HCT116 (cell line): ENCODE measurements around the gene MTM1. TPM values are rescaled to one million over a fixed set of nuclear protein-coding genes. Genes with fewer than 3 reads are reported as not detected.

Experiments
- ATAC-seq: fragments of 200-7000 bp; cut with Tn5 transposase; 2 replicates; pipeline ENCODE4 v1.9.1; 2020; ENCODE audit warnings: mild to moderate bottlenecking, moderate library complexity
- BruUV-seq: library from RNA; stranded (reverse); fragments of 400-500 nt; replicated peaks from 2 replicates; lab custom pipeline; 2021; lab: Mats Ljungman, UMichigan
- CTCF ChIA-PET: fragments of 300-600 bp; sonication (Branson Sonifier 250); formaldehyde crosslinking; loops from one replicate; lab custom pipeline; 2021; ENCODE audit warnings: antibody characterized with exemption; lab: Charles Lee
- POLR2A ChIA-PET: fragments of 300-600, 350-600 bp; sonication (Branson Sonifier 250); formaldehyde crosslinking; loops from one replicate; lab custom pipeline; 2021; ENCODE audit warnings: antibody characterized with exemption; lab: Charles Lee
- RAD21 ChIA-PET, 2 experiments: fragments of 300-600 bp; sonication (Branson Sonifier 250); formaldehyde crosslinking; loops; one replicate each; lab custom pipeline; 2023; ENCODE audit warnings: low total read pairs in 2 of 2; ENCODE audit not compliant: uncharacterized antibody in 2 of 2, unreplicated experiment in 2 of 2, low non-redundant PET in 1 of 2; lab: Charles Lee
- DNase-seq: peaks from one replicate; pipeline ENCODE4 v3.0.0-alpha.2; 2010; ENCODE audit warnings: low read depth, low spot score
- H2AFZ ChIP-seq: fragments of 200-600 bp; shearing (Covaris generic), sonication (generic); 2 replicates; pipeline ENCODE4 v1.6.1; 2017; ENCODE audit warnings: low read depth, mixed run types, mixed read lengths, antibody characterized with exemption, low read length; ENCODE audit not compliant: poor library complexity, severe bottlenecking
- H3K27ac ChIP-seq: 2 replicates; pipeline ENCODE4 v1.5.1; 2012; ENCODE audit warnings: low read depth, low read length
- H3K27me3 ChIP-seq: fragments of 200-600 bp; sonication (generic); 2 replicates; pipeline ENCODE4 v1.6.1; 2016; ENCODE audit warnings: mixed run types, low read length, mixed read lengths; ENCODE audit not compliant: insufficient read depth
- H3K36me3 ChIP-seq, 2 experiments: fragments of 200-500 bp in 1 of 2; fragments of 200-600 bp in 1 of 2; sonication (Bioruptor generic) in 1 of 2; sonication (generic) in 1 of 2; 2 replicates each; pipeline versions ENCODE4 v1.5.1 to v1.6.1; 2014 to 2016; ENCODE audit warnings: low read length in 2 of 2, inconsistent platforms in 1 of 2, mixed read lengths in 1 of 2, mixed run types in 1 of 2; ENCODE audit not compliant: insufficient read depth in 2 of 2, control insufficient read depth in 1 of 2
- H3K4me1 ChIP-seq, 2 experiments: fragments of 200-600 bp in 1 of 2; sonication (generic) in 1 of 2; 2 replicates each; pipeline versions ENCODE4 v1.5.1 to v1.6.1; 2012 to 2017; ENCODE audit warnings: low read length in 2 of 2, inconsistent platforms in 1 of 2, mild to moderate bottlenecking in 1 of 2, mixed read lengths in 1 of 2, mixed run types in 1 of 2, moderate library complexity in 1 of 2; ENCODE audit not compliant: insufficient read depth in 2 of 2, control insufficient read depth in 1 of 2
- H3K4me2 ChIP-seq: fragments of 200-600 bp; sonication (generic); 2 replicates; pipeline ENCODE4 v1.6.1; 2017; ENCODE audit warnings: mixed run types, low read length, mixed read lengths
- H3K4me3 ChIP-seq, 2 experiments: fragments of 200-600 bp in 1 of 2; sonication (generic) in 1 of 2; replicated peaks in 1 of 2; 2 replicates each; pipeline ENCODE4 v1.5.1; 2011 to 2016; ENCODE audit warnings: low read length in 2 of 2, control low read depth in 1 of 2, low read depth in 1 of 2, mild to moderate bottlenecking in 1 of 2, mixed read lengths in 1 of 2, mixed run types in 1 of 2
- H3K79me2 ChIP-seq: fragments of 200-600 bp; sonication (generic); 2 replicates; pipeline ENCODE4 v1.6.1; 2017; ENCODE audit warnings: mild to moderate bottlenecking, mixed run types, low read length, moderate library complexity, mixed read lengths; ENCODE audit not compliant: insufficient read depth
- H3K9ac ChIP-seq: fragments of 200-600 bp; sonication (generic); 2 replicates; pipeline ENCODE4 v1.6.1; 2016; ENCODE audit warnings: low read length, mixed read lengths
- H3K9me2 ChIP-seq: fragments of 200-600 bp; sonication (generic), shearing (Covaris generic); 2 replicates; pipeline ENCODE4 v1.6.1; 2017; ENCODE audit warnings: mixed run types, mild to moderate bottlenecking, moderate library complexity; ENCODE audit not compliant: insufficient read depth
- H3K9me3 ChIP-seq, 2 experiments: fragments of 200-500 bp in 1 of 2; fragments of 200-600 bp in 1 of 2; sonication (Bioruptor generic) in 1 of 2; sonication (generic) in 1 of 2; 2 replicates each; pipeline ENCODE4 v1.6.1; 2014 to 2017; ENCODE audit warnings: low read length in 2 of 2, mixed read lengths in 2 of 2, inconsistent platforms in 1 of 2, low read depth in 1 of 2, mild to moderate bottlenecking in 1 of 2, mixed run types in 1 of 2, moderate library complexity in 1 of 2; ENCODE audit not compliant: control insufficient read depth in 1 of 2, insufficient read depth in 1 of 2
- H4K20me1 ChIP-seq: fragments of 200-600 bp; sonication (generic), shearing (Covaris generic); 2 replicates; pipeline ENCODE4 v1.6.1; 2017; ENCODE audit warnings: mixed run types, mild to moderate bottlenecking, moderate library complexity; ENCODE audit not compliant: insufficient read depth
- CBX3 ChIP-seq: IDR thresholded peaks from 2 replicates; pipeline ENCODE4 v1.6.1; 2012; ENCODE audit warnings: low read depth
- CEBPB ChIP-seq: IDR thresholded peaks from 2 replicates; pipeline ENCODE4 v1.6.1; 2012; ENCODE audit warnings: low read depth
- ELF1 ChIP-seq: IDR thresholded peaks from 2 replicates; pipeline ENCODE4 v1.6.1; 2012; ENCODE audit warnings: low read depth, borderline replicate concordance
- JUND ChIP-seq: IDR thresholded peaks from 2 replicates; pipeline ENCODE4 v1.6.1; 2012
- POLR2AphosphoS5 ChIP-seq: IDR thresholded peaks from 2 replicates; pipeline ENCODE4 v1.6.1; 2011; ENCODE audit warnings: mild to moderate bottlenecking, low read depth, low read length, moderate library complexity
- RAD21 ChIP-seq: IDR thresholded peaks from 2 replicates; pipeline ENCODE4 v1.6.1; 2012; ENCODE audit warnings: low read depth, mild to moderate bottlenecking
- SIN3A ChIP-seq: IDR thresholded peaks from 2 replicates; pipeline ENCODE4 v1.6.1; 2012; ENCODE audit warnings: low read depth
- SP1 ChIP-seq: IDR thresholded peaks from 2 replicates; pipeline ENCODE4 v1.6.1; 2012; ENCODE audit warnings: low read depth
- SRF ChIP-seq: IDR thresholded peaks from 2 replicates; pipeline ENCODE4 v1.6.1; 2012; ENCODE audit warnings: low read depth
- TCF7L2 ChIP-seq: IDR thresholded peaks from 2 replicates; pipeline ENCODE4 v1.7.0; 2011; ENCODE audit warnings: borderline replicate concordance, inconsistent platforms; ENCODE audit not compliant: insufficient read depth, insufficient read length; ENCODE audit errors: extremely low read depth
- ZBTB33 ChIP-seq: IDR thresholded peaks from 2 replicates; pipeline ENCODE4 v1.6.1; 2011; ENCODE audit warnings: mild to moderate bottlenecking, low read length, moderate library complexity; ENCODE audit not compliant: insufficient replicate concordance; ENCODE audit errors: extremely low read depth
- ZFX ChIP-seq: fragments of 450-650 bp; IDR thresholded peaks from 2 replicates; pipeline ENCODE4 v1.6.1; 2017
- ZNF274 ChIP-seq: fragments of 200-500 bp; sonication (Bioruptor generic); IDR thresholded peaks from 2 replicates; pipeline ENCODE4 v1.6.1; 2014; ENCODE audit warnings: mild to moderate bottlenecking, low read depth, low read length, inconsistent platforms
- intact Hi-C: fragments of 100-400 bp; cut with micrococcal nuclease; formaldehyde crosslinking; loops from 2 replicates; pipeline ENCODE4 v1.10.0; 2022
- total RNA-seq: library from RNA; stranded (reverse); gene quantifications from one replicate; pipeline ENCODE4 v1.2.1, GENCODE V29; 2021; ENCODE audit not compliant: unreplicated experiment
- TF ChIP-seq, protein P1 (sequence below): IDR thresholded peaks from 2 replicates; pipeline ENCODE4 v1.6.1; 2012
- TF ChIP-seq, protein P2 (sequence below): IDR thresholded peaks from 2 replicates; pipeline ENCODE4 v1.6.1; 2012
- TF ChIP-seq, protein P3 (sequence below), 3 experiments: fragments of 200-600 bp in 1 of 3; sonication (generic) in 1 of 3; IDR thresholded peaks in 2 of 3; conservative IDR thresholded peaks in 1 of 3; 2 replicates each; pipeline ENCODE4 v1.5.1; 2012 to 2017; ENCODE audit warnings: low read depth in 2 of 3, low read length in 2 of 3, antibody characterized with exemption in 1 of 3, borderline replicate concordance in 1 of 3, control low read depth in 1 of 3, mild to moderate bottlenecking in 1 of 3, mixed read lengths in 1 of 3, mixed run types in 1 of 3, moderate library complexity in 1 of 3; ENCODE audit not compliant: insufficient read depth in 1 of 3

MTM1 gene
- total RNA-seq, 1 experiment from 2014 or later = 6.5 TPM

- no peak for TF ChIP-seq CBX3
- TF ChIP-seq SIN3A = no peak
- no peak for TF ChIP-seq SRF
- no peak for TF ChIP-seq ZBTB33
- TF ChIP-seq, protein P1, sequence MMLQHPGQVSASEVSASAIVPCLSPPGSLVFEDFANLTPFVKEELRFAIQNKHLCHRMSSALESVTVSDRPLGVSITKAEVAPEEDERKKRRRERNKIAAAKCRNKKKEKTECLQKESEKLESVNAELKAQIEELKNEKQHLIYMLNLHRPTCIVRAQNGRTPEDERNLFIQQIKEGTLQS = no peak
- no peak for TF ChIP-seq TCF7L2
- no peak for TF ChIP-seq ELF1
Observed at GRCh38 chrX:150644422-150644821, 76.0 kb downstream of the MTM1 start (continued).

DNA sequence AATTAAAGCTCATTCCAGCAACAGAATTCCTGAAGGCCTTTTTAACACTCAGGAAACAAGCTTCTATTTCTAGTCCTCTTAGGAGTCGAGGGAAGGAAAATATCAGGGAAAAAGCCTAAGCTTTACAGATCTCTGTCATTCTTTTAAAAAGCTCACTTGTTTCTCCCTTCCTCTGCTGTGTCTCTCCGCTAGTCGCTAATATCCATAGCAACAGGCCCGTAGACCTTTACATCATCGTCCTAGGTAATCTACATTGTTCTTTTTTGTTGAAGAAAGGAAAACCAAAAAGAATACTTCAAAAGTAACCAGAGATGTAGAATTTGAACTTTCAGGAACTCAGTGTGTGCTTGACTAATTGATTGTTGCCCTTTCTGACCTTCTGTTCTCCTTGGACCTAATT lies 78.9 kb downstream of the MTM1 start:
- no peak for DNase-seq
- RAD21 ChIA-PET = no interaction called here
- Histone ChIP-seq H3K79me2 (no peaks in the 10 kb centered on the region), H3K27ac (no peak overlapping the region), H3K9me2 (no peaks in the 10 kb centered on the region), H3K9me3 (no peaks in the 10 kb centered on the region), H3K9ac (no peak overlapping the region), H4K20me1 (no peaks in the 10 kb centered on the region), H3K4me3 (no peak overlapping the region)
- intact Hi-C loops = no loop called here
- POLR2A ChIA-PET = no interaction called here
- TF ChIP-seq ZBTB33 (no peak), SRF (no peak), SIN3A (no peak), ELF1 (no peak), CEBPB (no peak), ZFX (no peak), JUND (no peak), ZNF274 (no peak), POLR2AphosphoS5 (no peak), SP1 (no peak), RAD21 (no peak), CBX3 (no peak)
- TF ChIP-seq, protein P2, sequence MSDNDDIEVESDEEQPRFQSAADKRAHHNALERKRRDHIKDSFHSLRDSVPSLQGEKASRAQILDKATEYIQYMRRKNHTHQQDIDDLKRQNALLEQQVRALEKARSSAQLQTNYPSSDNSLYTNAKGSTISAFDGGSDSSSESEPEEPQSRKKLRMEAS = no peak
- TF ChIP-seq, protein P3, sequence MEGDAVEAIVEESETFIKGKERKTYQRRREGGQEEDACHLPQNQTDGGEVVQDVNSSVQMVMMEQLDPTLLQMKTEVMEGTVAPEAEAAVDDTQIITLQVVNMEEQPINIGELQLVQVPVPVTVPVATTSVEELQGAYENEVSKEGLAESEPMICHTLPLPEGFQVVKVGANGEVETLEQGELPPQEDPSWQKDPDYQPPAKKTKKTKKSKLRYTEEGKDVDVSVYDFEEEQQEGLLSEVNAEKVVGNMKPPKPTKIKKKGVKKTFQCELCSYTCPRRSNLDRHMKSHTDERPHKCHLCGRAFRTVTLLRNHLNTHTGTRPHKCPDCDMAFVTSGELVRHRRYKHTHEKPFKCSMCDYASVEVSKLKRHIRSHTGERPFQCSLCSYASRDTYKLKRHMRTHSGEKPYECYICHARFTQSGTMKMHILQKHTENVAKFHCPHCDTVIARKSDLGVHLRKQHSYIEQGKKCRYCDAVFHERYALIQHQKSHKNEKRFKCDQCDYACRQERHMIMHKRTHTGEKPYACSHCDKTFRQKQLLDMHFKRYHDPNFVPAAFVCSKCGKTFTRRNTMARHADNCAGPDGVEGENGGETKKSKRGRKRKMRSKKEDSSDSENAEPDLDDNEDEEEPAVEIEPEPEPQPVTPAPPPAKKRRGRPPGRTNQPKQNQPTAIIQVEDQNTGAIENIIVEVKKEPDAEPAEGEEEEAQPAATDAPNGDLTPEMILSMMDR (IDR thresholded peaks at IDR 0.05 in 2 of 3, conservative IDR thresholded peaks at IDR 0.05 in 1 of 3; ENCODE audit: borderline replicate concordance in 1 of 3, insufficient read depth in 1 of 3, low read depth in 2 of 3, low read length in 2 of 3) = no peak
- TF ChIP-seq, protein P1 = no peak
- TF ChIP-seq, all 23 proteins: peak for 0
- no peak overlapping the region for H2AFZ ChIP-seq
- ATAC-seq = no peak
- no peaks in the 10 kb centered on the region for H3K4me1 ChIP-seq
- no TSS peak for BruUV-seq
- H3K4me2 ChIP-seq = no peak overlapping the region
- CTCF ChIA-PET = no interaction called here
- no peaks in the 10 kb centered on the region for H3K36me3 ChIP-seq
- H3K27me3 ChIP-seq = no peaks in the 10 kb centered on the region
